GM12801 (cell line): ENCODE data around the gene AFF3.

Experiments
- TF ChIP-seq, protein P1 (sequence below): IDR thresholded peaks from one replicate; pipeline ENCODE4 v1.5.1; 2011; ENCODE audit warnings: control low read depth; ENCODE audit not compliant: insufficient read length; ENCODE audit errors: extremely low read depth

The AFF3 gene

DNA sequence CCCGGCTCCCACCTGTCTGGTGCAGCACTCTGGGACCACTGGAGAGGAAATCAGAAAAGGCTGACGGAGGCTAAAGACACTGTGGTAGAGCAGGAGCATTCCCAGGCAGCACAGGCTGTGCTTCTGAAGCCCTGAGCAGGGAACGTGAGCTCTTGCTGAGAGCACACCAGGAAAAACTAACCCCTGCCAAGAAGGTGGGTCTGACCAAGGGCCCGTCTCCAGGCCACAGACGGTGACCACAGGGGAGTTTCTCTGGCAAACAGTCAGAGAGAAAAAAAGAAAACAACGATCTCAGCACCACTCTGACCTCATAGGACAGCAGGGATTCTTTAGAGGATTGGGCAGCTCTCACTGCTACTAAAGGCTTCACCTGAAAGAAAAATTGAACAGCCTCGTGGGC, 201.4 kb downstream of the AFF3 start:
- TF ChIP-seq, protein P1, sequence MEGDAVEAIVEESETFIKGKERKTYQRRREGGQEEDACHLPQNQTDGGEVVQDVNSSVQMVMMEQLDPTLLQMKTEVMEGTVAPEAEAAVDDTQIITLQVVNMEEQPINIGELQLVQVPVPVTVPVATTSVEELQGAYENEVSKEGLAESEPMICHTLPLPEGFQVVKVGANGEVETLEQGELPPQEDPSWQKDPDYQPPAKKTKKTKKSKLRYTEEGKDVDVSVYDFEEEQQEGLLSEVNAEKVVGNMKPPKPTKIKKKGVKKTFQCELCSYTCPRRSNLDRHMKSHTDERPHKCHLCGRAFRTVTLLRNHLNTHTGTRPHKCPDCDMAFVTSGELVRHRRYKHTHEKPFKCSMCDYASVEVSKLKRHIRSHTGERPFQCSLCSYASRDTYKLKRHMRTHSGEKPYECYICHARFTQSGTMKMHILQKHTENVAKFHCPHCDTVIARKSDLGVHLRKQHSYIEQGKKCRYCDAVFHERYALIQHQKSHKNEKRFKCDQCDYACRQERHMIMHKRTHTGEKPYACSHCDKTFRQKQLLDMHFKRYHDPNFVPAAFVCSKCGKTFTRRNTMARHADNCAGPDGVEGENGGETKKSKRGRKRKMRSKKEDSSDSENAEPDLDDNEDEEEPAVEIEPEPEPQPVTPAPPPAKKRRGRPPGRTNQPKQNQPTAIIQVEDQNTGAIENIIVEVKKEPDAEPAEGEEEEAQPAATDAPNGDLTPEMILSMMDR, result no peak

DNA sequence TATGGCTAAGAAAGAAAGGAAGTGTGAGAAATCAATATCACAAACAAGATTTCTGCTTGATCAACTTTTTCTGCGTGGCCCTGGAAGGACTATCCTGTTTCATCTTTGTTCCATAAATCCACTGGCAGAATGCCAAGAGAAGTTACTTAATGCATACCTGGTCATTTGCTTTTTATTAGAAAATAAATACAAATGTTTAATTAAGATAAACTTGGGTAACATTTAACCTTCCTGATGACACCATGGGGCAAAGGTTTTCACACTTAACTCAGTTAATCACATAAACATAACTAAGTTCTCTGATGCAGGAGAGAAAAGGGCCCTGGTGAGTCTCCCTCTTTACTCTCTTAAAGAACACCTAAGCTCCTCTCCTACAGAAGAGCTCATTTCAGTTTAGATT, 203.3 kb downstream of the AFF3 start:
- TF ChIP-seq, protein P1, result no peak

DNA sequence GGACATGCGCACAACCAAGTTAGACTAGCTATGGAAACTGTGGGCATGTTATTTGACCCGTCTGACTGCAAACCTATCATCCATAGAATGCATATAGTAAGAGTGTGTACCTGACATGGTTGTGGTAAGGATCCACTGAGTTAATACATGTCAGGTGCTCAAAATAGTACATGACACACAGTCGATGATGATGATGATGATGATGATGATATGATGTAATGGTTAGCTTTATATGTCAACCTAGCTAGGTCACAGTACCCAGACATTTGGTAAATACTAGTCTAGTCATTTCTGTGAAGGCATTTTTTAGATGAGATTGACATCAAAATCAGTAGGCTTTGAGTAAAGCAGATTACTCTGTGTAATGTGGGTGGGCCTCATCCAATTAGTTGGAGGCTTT, 204.1 kb downstream of the AFF3 start:
- TF ChIP-seq, protein P1, result no peak

DNA sequence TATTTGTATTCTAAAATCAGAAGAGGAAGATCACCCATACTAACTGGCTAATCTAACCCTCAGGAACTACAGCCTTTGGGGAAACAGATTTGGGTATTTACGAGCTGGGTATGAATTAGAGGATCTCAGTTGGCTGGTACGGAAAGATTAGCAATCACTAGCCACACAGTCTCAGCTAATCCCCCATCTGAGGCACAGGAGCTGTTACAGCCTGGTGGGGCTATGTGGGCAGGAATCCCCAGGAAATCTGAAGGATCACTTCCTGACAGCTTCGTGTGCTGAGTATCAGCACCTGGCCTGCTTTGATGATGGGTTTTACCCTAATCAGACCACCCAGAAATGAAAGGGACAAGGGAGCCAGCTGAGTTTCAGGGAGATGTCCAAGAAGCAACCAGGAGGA, 206.3 kb downstream of the AFF3 start:
- TF ChIP-seq, protein P1, result no peak

DNA sequence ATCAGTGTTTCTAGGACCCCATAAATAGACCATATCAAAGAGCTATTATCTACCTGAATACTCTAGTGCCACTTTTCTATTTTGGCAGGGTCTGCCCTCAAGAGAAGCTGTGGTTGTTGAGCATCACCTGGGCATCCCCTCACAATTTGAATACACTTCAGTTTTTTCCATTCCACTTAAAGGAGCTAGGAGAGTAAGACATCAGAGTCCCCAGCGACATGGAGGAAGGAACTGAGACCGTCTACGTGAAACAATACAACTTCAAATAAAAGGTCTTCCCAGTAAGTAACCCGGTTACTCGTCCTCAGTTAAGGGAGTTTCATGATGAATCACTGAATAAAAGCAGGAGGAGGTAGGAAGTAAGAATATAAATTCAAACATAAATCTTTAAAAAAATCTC, 206.7 kb downstream of the AFF3 start:
- TF ChIP-seq, protein P1, result no peak

DNA sequence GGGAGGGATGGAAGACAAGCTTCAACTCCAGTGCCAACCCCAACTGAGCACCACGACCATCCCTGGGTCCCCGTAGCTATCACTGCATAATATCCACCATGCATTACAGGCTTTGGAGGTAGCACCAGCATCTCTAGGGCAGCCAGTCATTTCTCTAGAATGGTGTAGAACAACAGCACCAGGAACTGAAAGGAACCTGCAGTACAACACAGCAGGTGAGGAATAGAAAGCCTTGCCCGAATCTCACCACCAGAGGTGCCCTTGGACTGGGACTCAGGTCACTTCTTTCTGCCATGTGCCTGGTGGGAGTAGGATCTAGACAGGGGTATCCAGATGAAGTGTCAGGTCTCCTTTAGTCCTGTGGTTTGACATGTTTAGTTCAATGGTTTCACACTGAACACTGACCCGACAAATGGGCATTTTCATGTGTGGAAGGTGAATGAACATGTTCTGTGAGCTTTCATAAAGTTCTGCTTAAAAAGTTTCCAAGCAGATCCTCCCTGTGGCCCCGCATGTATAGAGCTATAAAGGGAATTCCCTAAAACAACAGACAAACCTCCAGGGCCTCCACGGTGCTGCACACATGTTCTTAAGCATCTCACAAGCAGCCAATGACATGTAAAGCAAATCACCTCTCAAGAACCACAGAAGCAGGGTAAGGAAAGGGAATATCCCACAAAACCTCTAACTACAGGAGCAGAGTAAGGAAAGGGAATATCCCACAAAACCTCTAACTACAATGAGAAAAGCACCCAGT, 208.3 kb downstream of the AFF3 start:
- TF ChIP-seq, protein P1, result no peak

DNA sequence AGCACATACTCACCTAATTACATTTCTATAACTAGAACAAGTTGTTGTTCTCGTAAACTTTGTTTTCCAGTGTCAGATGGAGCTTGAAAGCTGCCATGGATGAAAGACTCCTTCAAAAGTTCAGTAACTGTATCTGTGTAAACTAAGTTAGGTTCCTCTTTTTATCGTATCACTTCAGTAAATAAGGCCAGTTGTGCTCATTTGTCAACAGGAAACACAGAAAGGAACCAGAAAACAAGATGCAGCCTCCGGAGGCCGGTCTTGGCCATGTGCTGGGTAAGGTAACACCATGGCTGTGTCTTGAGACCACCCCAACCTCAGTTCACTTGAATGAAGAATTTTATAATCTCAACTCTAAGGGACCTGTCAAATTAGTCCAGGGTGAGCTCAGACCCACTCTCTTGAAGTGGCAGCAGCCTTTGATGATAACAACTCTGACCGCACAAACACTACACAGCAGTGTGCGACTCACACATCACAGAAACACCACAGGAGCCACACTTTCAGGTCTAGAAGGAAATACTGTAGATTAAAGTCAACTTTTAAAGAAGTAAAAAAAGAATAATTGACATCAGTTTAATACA, 213.8 kb downstream of the AFF3 start:
- TF ChIP-seq, protein P1, result no peak
